ENCODE data around the gene EEF1AKMT4.

EEF1AKMT4 gene

GRCh38 chr3:184306341-184306972 lies 57.0 kb downstream of the EEF1AKMT4 start:
- DNase-seq, result no peak

- no peak for DNase-seq
Observed at GRCh38 chr3:184307915-184308314, 58.4 kb downstream of the EEF1AKMT4 start.
